ENCODE results near the gene ETV1.

ETV1 gene

GRCh38 chr7:13860734-13861133 lies 128.7 kb downstream of the ETV1 start:
- no peaks in the 10 kb centered on the region for H3K4me1 ChIP-seq (ENCODE audit: control insufficient read depth in 1 of 2, insufficient read depth in 2 of 2, low read length in 2 of 2)
- no peaks in the 10 kb centered on the region for H3K9me3 ChIP-seq (ENCODE audit: control insufficient read depth in 1 of 2, low read length in 2 of 2)
- H3K36me3 ChIP-seq (ENCODE audit: control insufficient read depth in 1 of 2, insufficient read depth in 2 of 2, low read length in 2 of 2), result no peaks in the 10 kb centered on the region
- no peak overlapping the region for H3K27ac ChIP-seq (ENCODE audit: low read depth, low read length)
- no peak overlapping the region for H3K9ac ChIP-seq (ENCODE audit: low read depth in 1 of 2, low read length in 2 of 2)
- no peaks in the 10 kb centered on the region for H3K27me3 ChIP-seq (ENCODE audit: control insufficient read depth in 1 of 2, insufficient read depth in 2 of 2, low read length in 2 of 2)
- no peak overlapping the region for H3K4me3 ChIP-seq (ENCODE audit: low read depth in 1 of 2, low read length in 2 of 2)

- Histone ChIP-seq H3K27me3 (ENCODE audit: control insufficient read depth in 1 of 2, insufficient read depth in 2 of 2, low read length in 2 of 2) (no peaks in the 10 kb centered on the region), H3K27ac (ENCODE audit: low read depth, low read length) (no peak overlapping the region), H3K36me3 (ENCODE audit: control insufficient read depth in 1 of 2, insufficient read depth in 2 of 2, low read length in 2 of 2) (no peaks in the 10 kb centered on the region), H3K4me3 (ENCODE audit: low read depth in 1 of 2, low read length in 2 of 2) (no peak overlapping the region), H3K4me1 (ENCODE audit: control insufficient read depth in 1 of 2, insufficient read depth in 2 of 2, low read length in 2 of 2) (no peaks in the 10 kb centered on the region), H3K9me3 (ENCODE audit: control insufficient read depth in 1 of 2, low read length in 2 of 2) (no peaks in the 10 kb centered on the region), H3K9ac (ENCODE audit: low read depth in 1 of 2, low read length in 2 of 2) (no peak overlapping the region)
These were observed 133.5 kb downstream of the ETV1 start for GRCh38 chr7:13856012-13856411.

GRCh38 chr7:13852281-13852968 lies 137.0 kb downstream of the ETV1 start:
- no peak overlapping the region for H3K27ac ChIP-seq (ENCODE audit: low read depth, low read length)
- H3K4me1 ChIP-seq (ENCODE audit: control insufficient read depth in 1 of 2, insufficient read depth in 2 of 2, low read length in 2 of 2), result no peaks in the 10 kb centered on the region
- H3K9me3 ChIP-seq (ENCODE audit: control insufficient read depth in 1 of 2, low read length in 2 of 2), result no peaks in the 10 kb centered on the region
- H3K36me3 ChIP-seq (ENCODE audit: control insufficient read depth in 1 of 2, insufficient read depth in 2 of 2, low read length in 2 of 2), result no peaks in the 10 kb centered on the region
- no peak overlapping the region for H3K9ac ChIP-seq (ENCODE audit: low read depth in 1 of 2, low read length in 2 of 2)
- no peak overlapping the region for H3K4me3 ChIP-seq (ENCODE audit: low read depth in 1 of 2, low read length in 2 of 2)
- no peaks in the 10 kb centered on the region for H3K27me3 ChIP-seq (ENCODE audit: control insufficient read depth in 1 of 2, insufficient read depth in 2 of 2, low read length in 2 of 2)

- Histone ChIP-seq H3K27me3 (ENCODE audit: control insufficient read depth in 1 of 2, insufficient read depth in 2 of 2, low read length in 2 of 2) (no peaks in the 10 kb centered on the region), H3K27ac (ENCODE audit: low read depth, low read length) (no peak overlapping the region), H3K9me3 (ENCODE audit: control insufficient read depth in 1 of 2, low read length in 2 of 2) (no peaks in the 10 kb centered on the region), H3K4me3 (ENCODE audit: low read depth in 1 of 2, low read length in 2 of 2) (no peak overlapping the region), H3K4me1 (ENCODE audit: control insufficient read depth in 1 of 2, insufficient read depth in 2 of 2, low read length in 2 of 2) (no peaks in the 10 kb centered on the region), H3K9ac (ENCODE audit: low read depth in 1 of 2, low read length in 2 of 2) (no peak overlapping the region), H3K36me3 (ENCODE audit: control insufficient read depth in 1 of 2, insufficient read depth in 2 of 2, low read length in 2 of 2) (no peaks in the 10 kb centered on the region)
These were observed 137.7 kb downstream of the ETV1 start for GRCh38 chr7:13851736-13852135.

GRCh38 chr7:13850185-13850752 lies 139.2 kb downstream of the ETV1 start:
- Histone ChIP-seq H3K4me3 (ENCODE audit: low read depth in 1 of 2, low read length in 2 of 2) (no peak overlapping the region), H3K9me3 (ENCODE audit: control insufficient read depth in 1 of 2, low read length in 2 of 2) (no peaks in the 10 kb centered on the region), H3K27ac (ENCODE audit: low read depth, low read length) (no peak overlapping the region), H3K27me3 (ENCODE audit: control insufficient read depth in 1 of 2, insufficient read depth in 2 of 2, low read length in 2 of 2) (no peaks in the 10 kb centered on the region), H3K9ac (ENCODE audit: low read depth in 1 of 2, low read length in 2 of 2) (no peak overlapping the region), H3K36me3 (ENCODE audit: control insufficient read depth in 1 of 2, insufficient read depth in 2 of 2, low read length in 2 of 2) (no peaks in the 10 kb centered on the region), H3K4me1 (ENCODE audit: control insufficient read depth in 1 of 2, insufficient read depth in 2 of 2, low read length in 2 of 2) (no peaks in the 10 kb centered on the region)

- Histone ChIP-seq H3K4me3 (ENCODE audit: low read depth in 1 of 2, low read length in 2 of 2) (no peak overlapping the region), H3K27ac (ENCODE audit: low read depth, low read length) (no peak overlapping the region), H3K36me3 (ENCODE audit: control insufficient read depth in 1 of 2, insufficient read depth in 2 of 2, low read length in 2 of 2) (no peaks in the 10 kb centered on the region), H3K27me3 (ENCODE audit: control insufficient read depth in 1 of 2, insufficient read depth in 2 of 2, low read length in 2 of 2) (no peaks in the 10 kb centered on the region), H3K4me1 (ENCODE audit: control insufficient read depth in 1 of 2, insufficient read depth in 2 of 2, low read length in 2 of 2) (no peaks in the 10 kb centered on the region), H3K9me3 (ENCODE audit: control insufficient read depth in 1 of 2, low read length in 2 of 2) (no peaks in the 10 kb centered on the region), H3K9ac (ENCODE audit: low read depth in 1 of 2, low read length in 2 of 2) (no peak overlapping the region)
These were observed 140.1 kb downstream of the ETV1 start for GRCh38 chr7:13849163-13849892.

GRCh38 chr7:13848681-13849131 lies 140.8 kb downstream of the ETV1 start:
- Histone ChIP-seq H3K9me3 (ENCODE audit: control insufficient read depth in 1 of 2, low read length in 2 of 2) (no peaks in the 10 kb centered on the region), H3K36me3 (ENCODE audit: control insufficient read depth in 1 of 2, insufficient read depth in 2 of 2, low read length in 2 of 2) (no peaks in the 10 kb centered on the region), H3K27ac (ENCODE audit: low read depth, low read length) (no peak overlapping the region), H3K27me3 (ENCODE audit: control insufficient read depth in 1 of 2, insufficient read depth in 2 of 2, low read length in 2 of 2) (no peaks in the 10 kb centered on the region), H3K4me1 (ENCODE audit: control insufficient read depth in 1 of 2, insufficient read depth in 2 of 2, low read length in 2 of 2) (no peaks in the 10 kb centered on the region), H3K9ac (ENCODE audit: low read depth in 1 of 2, low read length in 2 of 2) (no peak overlapping the region), H3K4me3 (ENCODE audit: low read depth in 1 of 2, low read length in 2 of 2) (no peak overlapping the region)

- Histone ChIP-seq H3K9ac (ENCODE audit: low read depth in 1 of 2, low read length in 2 of 2) (no peak overlapping the region), H3K27ac (ENCODE audit: low read depth, low read length) (no peak overlapping the region), H3K9me3 (ENCODE audit: control insufficient read depth in 1 of 2, low read length in 2 of 2) (no peaks in the 10 kb centered on the region), H3K36me3 (ENCODE audit: control insufficient read depth in 1 of 2, insufficient read depth in 2 of 2, low read length in 2 of 2) (no peaks in the 10 kb centered on the region), H3K4me3 (ENCODE audit: low read depth in 1 of 2, low read length in 2 of 2) (no peak overlapping the region), H3K4me1 (ENCODE audit: control insufficient read depth in 1 of 2, insufficient read depth in 2 of 2, low read length in 2 of 2) (no peaks in the 10 kb centered on the region), H3K27me3 (ENCODE audit: control insufficient read depth in 1 of 2, insufficient read depth in 2 of 2, low read length in 2 of 2) (peaks cover 0 to 2% of the 10 kb centered on the region in 2 donors)
These were observed 143.1 kb downstream of the ETV1 start for GRCh38 chr7:13846386-13846785.

GRCh38 chr7:13845601-13846000 lies 143.9 kb downstream of the ETV1 start:
- Histone ChIP-seq H3K9me3 (ENCODE audit: control insufficient read depth in 1 of 2, low read length in 2 of 2) (no peaks in the 10 kb centered on the region), H3K4me3 (ENCODE audit: low read depth in 1 of 2, low read length in 2 of 2) (no peak overlapping the region), H3K36me3 (ENCODE audit: control insufficient read depth in 1 of 2, insufficient read depth in 2 of 2, low read length in 2 of 2) (no peaks in the 10 kb centered on the region), H3K4me1 (ENCODE audit: control insufficient read depth in 1 of 2, insufficient read depth in 2 of 2, low read length in 2 of 2) (no peaks in the 10 kb centered on the region), H3K27ac (ENCODE audit: low read depth, low read length) (no peak overlapping the region), H3K27me3 (ENCODE audit: control insufficient read depth in 1 of 2, insufficient read depth in 2 of 2, low read length in 2 of 2) (peaks cover 0 to 5% of the 10 kb centered on the region in 2 donors), H3K9ac (ENCODE audit: low read depth in 1 of 2, low read length in 2 of 2) (no peak overlapping the region)

GRCh38 chr7:13844954-13845353 lies 144.5 kb downstream of the ETV1 start:
- H3K27me3 ChIP-seq (ENCODE audit: control insufficient read depth in 1 of 2, insufficient read depth in 2 of 2, low read length in 2 of 2), result peaks cover 0 to 5% of the 10 kb centered on the region in 2 donors
- no peaks in the 10 kb centered on the region for H3K36me3 ChIP-seq (ENCODE audit: control insufficient read depth in 1 of 2, insufficient read depth in 2 of 2, low read length in 2 of 2)
- H3K9me3 ChIP-seq (ENCODE audit: control insufficient read depth in 1 of 2, low read length in 2 of 2), result no peaks in the 10 kb centered on the region

More at GRCh38 chr7:13844954-13845353, 144.5 kb downstream of the ETV1 start:
- Histone ChIP-seq H3K27ac (ENCODE audit: low read depth, low read length) (no peak overlapping the region), H3K4me3 (ENCODE audit: low read depth in 1 of 2, low read length in 2 of 2) (no peak overlapping the region), H3K4me1 (ENCODE audit: control insufficient read depth in 1 of 2, insufficient read depth in 2 of 2, low read length in 2 of 2) (no peaks in the 10 kb centered on the region), H3K9ac (ENCODE audit: low read depth in 1 of 2, low read length in 2 of 2) (no peak overlapping the region)
